ENCODE measurements around the gene S100A7A. TPM values are rescaled to one million over a fixed set of nuclear protein-coding genes. Genes with fewer than 3 reads are reported as not detected.
"Not testable (repeated sequence)": the region's sequence is repeated elsewhere in the genome, so short reads cannot be mapped to it uniquely, and the experiment has no call there.

S100A7A gene
- total RNA-seq, 6 experiments from 2014 or later, result not detected

DNA sequence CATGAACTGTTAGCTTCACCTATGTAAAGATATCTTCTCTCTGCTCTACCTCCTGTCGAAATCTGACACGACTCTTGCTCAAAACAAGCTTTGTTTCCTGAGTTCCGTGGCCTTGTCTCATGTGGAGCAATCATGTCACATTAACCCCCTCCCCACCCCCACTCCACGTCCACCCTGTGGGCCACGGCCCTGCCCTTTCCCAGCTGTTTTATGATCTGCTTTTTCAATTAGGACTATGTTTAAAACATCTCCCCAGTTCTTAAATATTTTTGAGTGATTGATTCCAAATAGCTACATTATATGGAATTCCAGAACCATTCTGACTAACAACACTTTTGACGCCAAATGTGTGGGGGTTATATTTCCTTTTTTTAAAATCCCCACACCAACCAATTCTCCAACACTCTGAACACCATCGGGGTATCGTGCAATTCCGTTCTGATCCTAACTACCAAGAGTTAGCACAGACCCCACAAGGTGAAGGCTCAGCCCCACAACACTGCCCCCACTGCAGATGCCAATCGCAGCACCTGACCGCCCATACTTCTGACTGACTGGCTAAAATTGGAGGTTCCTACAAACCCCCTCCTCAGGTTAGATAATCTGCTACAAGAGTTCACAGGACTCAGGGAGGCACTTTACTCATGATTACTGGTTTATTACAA, 12.8 kb upstream of the S100A7A start:
- Histone ChIP-seq H3K4me1 (no peaks in the 10 kb centered on the region), H3K4me3 (no peak overlapping the region), H3K36me3 (no peaks in the 10 kb centered on the region), H3K27ac (no peak overlapping the region), H3K9me3 (no peaks in the 10 kb centered on the region), H3K27me3 (no peaks in the 10 kb centered on the region)
- 49% methylated on average over 9 of the region's 11 CpGs for WGBS (ENCODE audit: insufficient coverage, low coverage, low lambda C conversion rate, missing lambda C conversion rate)
- DNase-seq (no peak), ATAC-seq (no peak)
- TF ChIP-seq, protein P1, sequence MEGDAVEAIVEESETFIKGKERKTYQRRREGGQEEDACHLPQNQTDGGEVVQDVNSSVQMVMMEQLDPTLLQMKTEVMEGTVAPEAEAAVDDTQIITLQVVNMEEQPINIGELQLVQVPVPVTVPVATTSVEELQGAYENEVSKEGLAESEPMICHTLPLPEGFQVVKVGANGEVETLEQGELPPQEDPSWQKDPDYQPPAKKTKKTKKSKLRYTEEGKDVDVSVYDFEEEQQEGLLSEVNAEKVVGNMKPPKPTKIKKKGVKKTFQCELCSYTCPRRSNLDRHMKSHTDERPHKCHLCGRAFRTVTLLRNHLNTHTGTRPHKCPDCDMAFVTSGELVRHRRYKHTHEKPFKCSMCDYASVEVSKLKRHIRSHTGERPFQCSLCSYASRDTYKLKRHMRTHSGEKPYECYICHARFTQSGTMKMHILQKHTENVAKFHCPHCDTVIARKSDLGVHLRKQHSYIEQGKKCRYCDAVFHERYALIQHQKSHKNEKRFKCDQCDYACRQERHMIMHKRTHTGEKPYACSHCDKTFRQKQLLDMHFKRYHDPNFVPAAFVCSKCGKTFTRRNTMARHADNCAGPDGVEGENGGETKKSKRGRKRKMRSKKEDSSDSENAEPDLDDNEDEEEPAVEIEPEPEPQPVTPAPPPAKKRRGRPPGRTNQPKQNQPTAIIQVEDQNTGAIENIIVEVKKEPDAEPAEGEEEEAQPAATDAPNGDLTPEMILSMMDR (IDR thresholded peaks at IDR 0.05), result no peak
- no peak for TF ChIP-seq POLR2A (IDR thresholded peaks at IDR 0.05)
- intact Hi-C loops (cut with DNase I), result loop anchor here in 1 of 2 donors (10.0 kb wide), 1 partner anchor 49 kb away; the partner anchor contains the start of gene S100A9

DNA sequence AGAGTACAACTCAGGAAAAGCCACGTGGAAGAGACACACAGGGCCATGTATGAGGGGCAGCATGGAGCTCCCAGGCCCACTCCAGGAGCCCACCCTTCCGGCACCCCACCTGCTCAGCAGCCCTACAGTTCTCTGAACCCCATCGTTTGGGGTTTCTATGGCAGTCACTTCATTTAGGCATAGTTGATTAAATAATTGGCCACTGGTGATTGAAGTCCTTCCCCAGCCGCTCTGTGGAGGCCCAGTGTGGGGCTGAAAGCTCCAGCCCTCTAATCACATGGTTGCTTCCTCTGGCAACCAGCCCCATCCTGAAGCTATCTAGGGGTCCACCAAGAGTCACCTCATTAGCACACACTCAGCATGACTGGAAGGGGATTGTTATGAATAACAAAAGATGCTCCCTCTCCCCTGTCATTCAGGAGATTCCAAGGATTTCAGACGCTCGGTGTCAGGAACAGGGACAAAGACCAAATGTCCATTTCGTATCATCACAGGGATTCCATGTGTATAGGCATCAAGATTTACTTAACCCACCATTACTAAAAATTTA, 12.2 kb upstream of the S100A7A start:
- H3K27me3 ChIP-seq, result no peaks in the 10 kb centered on the region
- H3K36me3 ChIP-seq, result no peaks in the 10 kb centered on the region
- intact Hi-C loops (cut with DNase I), result loop anchor here in 1 of 2 donors (10.0 kb wide), 1 partner anchor 49 kb away; the partner anchor contains the start of gene S100A9
- H3K27ac ChIP-seq, result no peak overlapping the region
- TF ChIP-seq POLR2A (IDR thresholded peaks at IDR 0.05), result no peak
- TF ChIP-seq, protein P1 (IDR thresholded peaks at IDR 0.05), result no peak
- H3K4me1 ChIP-seq, result no peaks in the 10 kb centered on the region
- ATAC-seq (no peak), DNase-seq (no peak)
- no peaks in the 10 kb centered on the region for H3K9me3 ChIP-seq
- H3K4me3 ChIP-seq, result no peak overlapping the region
- 37% methylated on average over 5 of the region's 7 CpGs for WGBS (ENCODE audit: insufficient coverage, low coverage, low lambda C conversion rate, missing lambda C conversion rate)

DNA sequence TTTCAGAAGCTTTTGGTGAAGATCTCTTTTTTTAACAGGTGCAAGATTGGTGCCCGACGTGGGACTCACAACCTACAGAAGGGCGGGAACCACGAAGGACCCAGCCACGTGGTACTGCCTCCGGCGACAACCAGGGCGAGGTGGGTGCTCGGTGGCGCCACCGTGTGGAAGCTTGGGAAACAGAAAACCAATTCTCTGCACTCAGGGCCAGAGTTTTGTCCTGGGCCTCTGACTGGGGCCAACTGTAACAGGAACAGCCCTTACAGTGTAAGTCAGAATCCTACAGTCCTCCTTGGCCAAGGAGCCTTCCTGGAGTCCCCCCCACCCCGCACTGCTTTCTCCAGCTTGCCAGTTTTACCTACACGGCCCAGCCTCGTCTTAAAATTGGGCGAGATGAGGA, 11.6 kb upstream of the S100A7A start:
- ATAC-seq (peak; percentile 81 to 84 (median 83)), DNase-seq (peak; percentile 60 to 75 (median 67))
- Histone ChIP-seq H3K27me3 (no peaks in the 10 kb centered on the region), H3K9me3 (no peaks in the 10 kb centered on the region), H3K36me3 (no peaks in the 10 kb centered on the region), H3K4me1 (no peaks in the 10 kb centered on the region), H3K4me3 (no peak overlapping the region), H3K27ac (no peak overlapping the region)
- TF ChIP-seq, protein P1 (IDR thresholded peaks at IDR 0.05), result peak; percentile 51 to 61 (median 59)
- TF ChIP-seq POLR2A (IDR thresholded peaks at IDR 0.05), result no peak
- intact Hi-C loops (cut with DNase I), result loop anchor here in 1 of 2 donors (10.0 kb wide), 1 partner anchor 50 kb away; the partner anchor contains the start of gene S100A9
- WGBS (ENCODE audit: insufficient coverage, low coverage, low lambda C conversion rate, missing lambda C conversion rate), result 34% methylated on average over 15 of the region's 15 CpGs

DNA sequence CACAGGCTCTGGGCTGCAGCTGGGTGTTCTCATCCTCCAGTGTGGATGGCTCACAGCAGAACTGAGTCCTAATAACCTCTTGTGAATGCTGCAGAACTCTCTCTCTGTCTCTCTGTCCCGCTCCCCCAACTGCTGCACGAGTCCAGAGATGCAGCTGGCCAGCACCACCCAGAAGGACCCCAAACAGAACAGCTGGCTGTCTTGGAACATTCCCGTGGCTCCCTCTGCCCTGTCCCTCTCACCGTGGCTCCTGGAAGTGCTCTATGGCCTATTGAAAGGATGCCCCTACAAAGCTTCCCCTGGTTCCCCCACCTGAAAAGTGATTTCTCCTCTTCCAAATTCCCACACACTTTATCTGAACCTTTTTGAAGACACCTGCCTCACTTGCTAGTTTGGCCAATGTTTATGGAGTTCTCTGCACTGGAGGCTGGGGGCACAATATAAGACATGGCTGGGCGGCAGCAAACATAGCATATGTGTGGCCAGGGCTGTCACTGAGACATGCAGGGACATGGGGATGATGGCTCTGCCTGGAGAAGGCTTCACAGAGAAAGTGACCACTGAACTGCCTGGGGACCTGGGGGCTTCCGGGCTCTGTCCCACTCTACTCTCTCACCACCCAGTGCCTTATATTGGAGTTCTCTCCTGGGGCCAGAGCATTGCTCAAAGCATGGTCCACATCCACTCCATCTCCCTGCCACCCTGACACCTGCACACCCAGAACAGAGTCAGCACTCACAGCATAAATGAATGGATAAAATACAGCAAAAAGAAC, 10.3 kb upstream of the S100A7A start:
- not testable (repeated sequence) for H3K4me1 ChIP-seq, H3K9me3 ChIP-seq, DNase-seq, H3K27ac ChIP-seq, H3K27me3 ChIP-seq, ATAC-seq, H3K36me3 ChIP-seq, H3K4me3 ChIP-seq
- intact Hi-C loops (cut with DNase I), result loop anchor here in 1 of 2 donors (10.0 kb wide), 1 partner anchor 51 kb away; the partner anchor contains the start of gene S100A9
- 40% methylated on average over 1 of the region's 6 CpGs for WGBS (ENCODE audit: insufficient coverage, low coverage, low lambda C conversion rate, missing lambda C conversion rate)

DNA sequence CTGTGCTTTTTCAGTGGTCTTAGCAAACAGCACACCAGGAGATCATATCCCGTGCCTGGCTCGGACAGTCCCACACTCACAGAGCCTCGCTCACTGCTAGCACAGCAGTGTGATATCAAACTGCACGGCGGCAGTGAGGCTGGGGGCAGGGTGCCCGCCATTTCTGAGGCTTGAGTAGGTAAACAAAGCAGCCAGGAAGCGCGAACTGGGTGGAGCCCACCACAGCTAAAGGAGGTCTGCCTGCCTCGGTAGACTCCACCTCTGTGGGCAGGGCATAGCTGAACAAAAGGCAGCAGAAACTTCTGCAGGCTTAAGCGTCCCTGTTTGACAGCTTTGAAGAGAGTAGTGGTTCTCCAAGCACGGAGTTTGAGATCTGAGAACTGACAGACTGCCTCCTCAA, 9.0 kb upstream of the S100A7A start:
- not testable (repeated sequence) for H3K9me3 ChIP-seq, H3K4me3 ChIP-seq, H3K27ac ChIP-seq, H3K27me3 ChIP-seq, H3K36me3 ChIP-seq, ATAC-seq, H3K4me1 ChIP-seq
- DNase-seq, result peak in 1 of 3 donors; percentile 34
- WGBS (ENCODE audit: insufficient coverage, low coverage, low lambda C conversion rate, missing lambda C conversion rate), result 17% methylated on average over 1 of the region's 11 CpGs
- intact Hi-C loops (cut with DNase I), result loop anchor here in 1 of 2 donors (10.0 kb wide), 1 partner anchor 52 kb away; the partner anchor contains the start of gene S100A9

DNA sequence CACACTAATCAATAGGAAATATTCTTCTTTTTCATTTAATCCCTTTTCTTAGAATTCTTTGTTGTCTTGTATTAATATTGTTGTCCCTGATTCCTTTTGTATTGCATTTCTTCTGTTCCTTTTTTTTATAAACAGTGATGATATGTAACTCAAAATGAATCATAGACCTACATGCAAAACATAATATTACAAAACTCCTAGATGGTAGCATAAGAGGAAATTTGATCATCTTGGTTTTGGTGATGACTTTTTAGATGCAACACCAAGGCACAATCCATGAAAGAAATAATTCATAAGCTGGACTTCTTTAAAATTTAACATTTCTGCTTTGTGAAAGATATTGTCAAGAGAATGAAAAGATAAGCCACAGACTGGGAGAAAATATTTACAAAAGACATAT, 2.4 kb upstream of the S100A7A start:
- H3K4me3 ChIP-seq; ATAC-seq; H3K27me3 ChIP-seq; H3K4me1 ChIP-seq; DNase-seq; H3K27ac ChIP-seq; intact Hi-C loops (cut with DNase I); H3K36me3 ChIP-seq; H3K9me3 ChIP-seq: not testable (repeated sequence)
